GM12878 (cell line): ENCODE results near the gene COA1. TPM values are rescaled to one million over a fixed set of nuclear protein-coding genes. Genes with fewer than 3 reads are reported as not detected.

Source experiments
- BRCA1 ChIP-seq: IDR thresholded peaks from 2 replicates; pipeline ENCODE4 v1.6.1; 2011; ENCODE audit warnings: low read depth, low read length, improper control_type of control experiment
- CBX3 ChIP-seq: fragments of 200-600 bp; sonication (generic); IDR thresholded peaks from 2 replicates; pipeline ENCODE4 v1.6.1; 2016; ENCODE audit warnings: low read depth, borderline replicate concordance
- CREB1 ChIP-seq: IDR thresholded peaks from 2 replicates; pipeline ENCODE4 v1.6.1; 2012; ENCODE audit warnings: low read depth, mild to moderate bottlenecking, inconsistent platforms
- CTCF ChIP-seq, 3 experiments: IDR thresholded peaks in 2 of 3; conservative IDR thresholded peaks in 1 of 3; 2 replicates each; pipeline ENCODE4 v1.5.1; 2011; ENCODE audit warnings: low read depth in 3 of 3, low read length in 3 of 3, mild to moderate bottlenecking in 3 of 3, control low read depth in 2 of 3, moderate library complexity in 2 of 3, inconsistent platforms in 1 of 3, mixed read lengths in 1 of 3; ENCODE audit not compliant: control insufficient read depth in 2 of 3, insufficient read depth in 1 of 3; ENCODE audit errors: extremely low read depth in 1 of 3
- DPF2 ChIP-seq: fragments of 450-650 bp; IDR thresholded peaks from 2 replicates; pipeline ENCODE4 v1.6.1; 2017; ENCODE audit warnings: mild to moderate bottlenecking
- HDGF ChIP-seq: fragments of 450-650 bp; IDR thresholded peaks from 2 replicates; pipeline ENCODE4 v1.6.1; 2016; ENCODE audit warnings: antibody characterized with exemption
- HSF1 ChIP-seq: fragments of 150-350 bp; IDR thresholded peaks from 2 replicates; pipeline ENCODE4 v1.6.1; 2014; ENCODE audit warnings: mild to moderate bottlenecking, low read depth, low read length
- IRF3 ChIP-seq: fragments of 450-650 bp; IDR thresholded peaks from 2 replicates; pipeline ENCODE4 v1.6.1; 2014; ENCODE audit warnings: mild to moderate bottlenecking
- JUNB ChIP-seq: IDR thresholded peaks from 2 replicates; pipeline ENCODE4 v1.6.1; 2016; ENCODE audit warnings: antibody characterized with exemption, mild to moderate bottlenecking
- NFYA ChIP-seq: IDR thresholded peaks from 2 replicates; pipeline ENCODE4 v1.6.1; 2011; ENCODE audit warnings: low read depth, mild to moderate bottlenecking, low read length, improper control_type of control experiment, borderline replicate concordance
- PAX8 ChIP-seq: fragments of 450-650 bp; IDR thresholded peaks from 2 replicates; pipeline ENCODE4 v1.6.1; 2017; ENCODE audit warnings: mild to moderate bottlenecking, moderate library complexity
- POLR2A ChIP-seq: IDR thresholded peaks from 2 replicates; pipeline ENCODE4 v1.6.1; 2011; ENCODE audit warnings: low read depth, mild to moderate bottlenecking, low read length
- RCOR1 ChIP-seq: conservative IDR thresholded peaks from 2 replicates; pipeline ENCODE4 v1.6.1; 2012; ENCODE audit warnings: low read depth, low read length, improper control_type of control experiment
- REST ChIP-seq: IDR thresholded peaks from 2 replicates; pipeline ENCODE4 v1.6.1; 2012; ENCODE audit warnings: mild to moderate bottlenecking, low read depth, low read length
- RFX5 ChIP-seq: IDR thresholded peaks from 2 replicates; pipeline ENCODE4 v1.6.1; 2011; ENCODE audit warnings: low read depth, low read length, improper control_type of control experiment
- SIN3A ChIP-seq: IDR thresholded peaks from 2 replicates; pipeline ENCODE4 v1.6.1; 2012; ENCODE audit warnings: low read depth, low read length, improper control_type of control experiment
- SP1 ChIP-seq: IDR thresholded peaks from one replicate; pipeline ENCODE4 v1.6.1; 2011; ENCODE audit warnings: low read depth, low read length
- TARDBP ChIP-seq: IDR thresholded peaks from 2 replicates; pipeline ENCODE4 v1.6.1; 2016; ENCODE audit warnings: borderline replicate concordance
- WRNIP1 ChIP-seq: IDR thresholded peaks from 2 replicates; pipeline ENCODE4 v1.6.1; 2011; ENCODE audit warnings: low read depth, low read length, improper control_type of control experiment, borderline replicate concordance
- ZBED1 ChIP-seq: IDR thresholded peaks from 2 replicates; pipeline ENCODE4 v1.6.1; 2016; ENCODE audit warnings: borderline replicate concordance
- ZNF274 ChIP-seq: IDR thresholded peaks from one replicate; pipeline ENCODE4 v1.8.0; 2011; ENCODE audit not compliant: insufficient read length, insufficient read depth
- polyA plus RNA-seq, 11 experiments: library from polyadenylated mRNA; depleted of rRNA in 4 of 11; unstranded in 6 of 11; stranded (reverse) in 5 of 11; fragments of >200 nt; fragmentation: Nextera tagmentation in 4 of 11; fragmentation: Illumina TruSeq in 1 of 11; extraction: Ambion mirVana in 4 of 11; extraction: Trizol in 1 of 11; gene quantifications; 1 replicate in 1 of 11; 2 replicates in 10 of 11; pipeline versions ENCODE4 v1.2.1 to v1.2.3, GENCODE V29; 2011 to 2016; ENCODE audit warnings: inconsistent platforms in 2 of 11, missing spikeins in 2 of 11, low read depth in 1 of 11
- total RNA-seq, 4 experiments: library from RNA; depleted of rRNA in 3 of 4; stranded (reverse); fragments of >200 nt in 3 of 4; fragmentation: Illumina TruSeq in 1 of 4; extraction: Trizol in 1 of 4; gene quantifications; 2 replicates each; pipeline versions ENCODE4 v1.2.1 to v1.2.3, GENCODE V29; 2013 to 2021

Gene COA1
- total and polyA plus RNA-seq, 10 of the 15 experiments (the other 5 are each of a cell fraction or from before 2014, with no cell fraction given) = 83.1 to 258 (median 111) TPM

GRCh38 chr7:43647673-43648472 lies 81.5 kb downstream of the COA1 start (continued):
- TF ChIP-seq NFYA = no peak
- no peak for TF ChIP-seq HSF1
- TF ChIP-seq CBX3 = no peak
- TF ChIP-seq ZNF274 = no peak
- TF ChIP-seq PAX8 = no peak
- TF ChIP-seq POLR2A = peak; percentile 48
- TF ChIP-seq BRCA1 = no peak
- no peak for TF ChIP-seq SIN3A
- TF ChIP-seq RFX5 = no peak
- no peak for TF ChIP-seq HDGF
- no peak for TF ChIP-seq CTCF (IDR thresholded peaks at IDR 0.05 in 2 of 3, conservative IDR thresholded peaks at IDR 0.05 in 1 of 3; ENCODE audit: control insufficient read depth in 2 of 3, extremely low read depth in 1 of 3, insufficient read depth in 1 of 3, low read depth in 3 of 3, low read length in 3 of 3)
- TF ChIP-seq JUNB = peak; percentile 97
- TF ChIP-seq RCOR1 = no peak
- TF ChIP-seq TARDBP = no peak
- TF ChIP-seq ZBED1 = no peak
- 0 out of 2 replicates have a peak, but pooled peaks have one; percentile 49 for TF ChIP-seq WRNIP1
- no peak for TF ChIP-seq REST
- no peak for TF ChIP-seq SP1
- peak; percentile 94 for TF ChIP-seq DPF2
- TF ChIP-seq IRF3 = no peak
- TF ChIP-seq CREB1 = 0 out of 2 replicates have a peak, but pooled peaks have one; percentile 29
